Common myeloid progenitor, CD34-positive (primary cell): ENCODE data around the gene RNFT1.
"Not testable (repeated sequence)": the region's sequence is repeated elsewhere in the genome, so short reads cannot be mapped to it uniquely, and the experiment has no call there.

ENCODE experiments used
- CTCF ChIA-PET: fragments of 350-600 bp; sonication (Branson Sonifier 250); formaldehyde crosslinking; loops from one replicate; lab custom pipeline; 2021; ENCODE audit warnings: antibody characterized with exemption; lab: Charles Lee
- POLR2A ChIA-PET: fragments of 350-600 bp; sonication (Branson Sonifier 250); formaldehyde crosslinking; loops from one replicate; lab custom pipeline; 2021; ENCODE audit warnings: antibody characterized with exemption; lab: Charles Lee
- DNase-seq, 3 donors: peaks; one replicate each; pipeline versions ENCODE4 v3.0.0 to v3.0.0-alpha.2; 2013
- H3K27ac ChIP-seq, 2 experiments: 1 replicate in 1 of 2; 2 replicates in 1 of 2; pipeline ENCODE4 v1.7.0; 2013; ENCODE audit warnings: inconsistent platforms in 2 of 2, low read length in 2 of 2, mild to moderate bottlenecking in 2 of 2, low read depth in 1 of 2, moderate library complexity in 1 of 2; ENCODE audit not compliant: severe bottlenecking in 2 of 2, insufficient read depth in 1 of 2, poor library complexity in 1 of 2
- H3K27me3 ChIP-seq, 5 experiments: replicated peaks in 2 of 5; 1 replicate in 3 of 5; 2 replicates in 2 of 5; pipeline versions ENCODE4 v1.6.1 to v1.7.0; 2013; ENCODE audit warnings: low read length in 4 of 5, mild to moderate bottlenecking in 2 of 5, moderate library complexity in 2 of 5, inconsistent platforms in 1 of 5; ENCODE audit not compliant: insufficient read depth in 5 of 5, control insufficient read depth in 4 of 5
- H3K36me3 ChIP-seq, 4 experiments: 1 replicate in 2 of 4; 2 replicates in 2 of 4; pipeline versions ENCODE4 v1.6.1 to v1.7.0; 2013; ENCODE audit warnings: low read length in 3 of 4, control low read depth in 1 of 4, mild to moderate bottlenecking in 1 of 4; ENCODE audit not compliant: control insufficient read depth in 4 of 4, insufficient read depth in 4 of 4
- H3K4me1 ChIP-seq, 4 experiments: 1 replicate in 3 of 4; 2 replicates in 1 of 4; pipeline versions ENCODE4 v1.6.1 to v1.7.1; 2013; ENCODE audit warnings: low read length in 3 of 4, mild to moderate bottlenecking in 3 of 4, control low read depth in 1 of 4, inconsistent platforms in 1 of 4, moderate library complexity in 1 of 4; ENCODE audit not compliant: control insufficient read depth in 4 of 4, insufficient read depth in 4 of 4; ENCODE audit errors: control extremely low read depth in 1 of 4
- H3K4me3 ChIP-seq, 7 experiments: 1 replicate in 4 of 7; 2 replicates in 3 of 7; pipeline versions ENCODE4 v1.5.1 to v1.7.0; 2013; ENCODE audit warnings: mild to moderate bottlenecking in 7 of 7, low read length in 6 of 7, moderate library complexity in 6 of 7, inconsistent platforms in 2 of 7, low read depth in 2 of 7, control low read depth in 1 of 7; ENCODE audit not compliant: insufficient read depth in 4 of 7, control insufficient read depth in 1 of 7; ENCODE audit errors: extremely low read depth in 1 of 7
- H3K9me3 ChIP-seq, 5 experiments: 1 replicate in 4 of 5; 2 replicates in 1 of 5; pipeline versions ENCODE4 v1.6.1 to v1.7.1; 2013; ENCODE audit warnings: low read length in 4 of 5, mild to moderate bottlenecking in 2 of 5, inconsistent platforms in 1 of 5, low read depth in 1 of 5, moderate library complexity in 1 of 5; ENCODE audit not compliant: control insufficient read depth in 4 of 5, insufficient read depth in 2 of 5; ENCODE audit errors: control extremely low read depth in 1 of 5
- WGBS: methylation state at CpG from one replicate; pipeline ENCODE4 v1.1.5; 2013; ENCODE audit not compliant: insufficient coverage; 5-methylcytosine and 5-hydroxymethylcytosine counted together

RNFT1 gene

GRCh38 chr17:59975166-59975565 is 10.6 kb upstream of the RNFT1 start:
- H3K27ac ChIP-seq, POLR2A ChIA-PET, H3K27me3 ChIP-seq, DNase-seq, H3K4me3 ChIP-seq, H3K4me1 ChIP-seq, H3K36me3 ChIP-seq, H3K9me3 ChIP-seq, CTCF ChIA-PET: not testable (repeated sequence)
- no CpG with 5 or more reads among the region's 6 CpGs for WGBS

- H3K4me3 ChIP-seq, DNase-seq, H3K4me1 ChIP-seq, POLR2A ChIA-PET, H3K27ac ChIP-seq, H3K27me3 ChIP-seq, H3K36me3 ChIP-seq, H3K9me3 ChIP-seq: not testable (repeated sequence)
- CTCF ChIA-PET: interaction anchor here (0.7 kb wide), 1 partner anchor 26 kb away, joined by 3 read pairs; no protein-coding TSS in a partner anchor
- 100% methylated on average over 5 of the region's 8 CpGs for WGBS
These were observed 8.9 kb upstream of the RNFT1 start for GRCh38 chr17:59973483-59973882.

GRCh38 chr17:59972778-59973177 is 8.2 kb upstream of the RNFT1 start:
- Histone ChIP-seq H3K9me3 (no peaks in the 10 kb centered on the region), H3K36me3 (no peaks in the 10 kb centered on the region), H3K27me3 (no peaks in the 10 kb centered on the region), H3K27ac (no peak overlapping the region), H3K4me1 (no peaks in the 10 kb centered on the region), H3K4me3 (no peak overlapping the region)
- ChIA-PET CTCF (interaction anchor here (0.7 kb wide), 1 partner anchor 25 kb away, joined by 3 read pairs; no protein-coding TSS in a partner anchor), POLR2A (no interaction called here)
- WGBS: 100% methylated on average over 1 of the region's 1 CpG
- no peak for DNase-seq

GRCh38 chr17:59971771-59972170 is 7.2 kb upstream of the RNFT1 start:
- H3K9me3 ChIP-seq, H3K4me3 ChIP-seq, H3K27me3 ChIP-seq, DNase-seq, POLR2A ChIA-PET, H3K27ac ChIP-seq, CTCF ChIA-PET, H3K36me3 ChIP-seq, H3K4me1 ChIP-seq: not testable (repeated sequence)
- WGBS: 100% methylated on average over 1 of the region's 2 CpGs

GRCh38 chr17:59963738-59964481 is 630 bp downstream of the RNFT1 start:
- H3K36me3 ChIP-seq: peaks cover 0 to 2% (median under 1%) of the 10 kb centered on the region in 4 experiments
- peak; percentile 25 to 82 (median 76) for DNase-seq
- CTCF ChIA-PET: no interaction called here
- H3K9me3 ChIP-seq: no peaks in the 10 kb centered on the region
- POLR2A ChIA-PET: interaction anchor here (1.1 kb wide), 1 partner anchor 251 kb away, joined by 3 read pairs; no protein-coding TSS in a partner anchor
- H3K27ac ChIP-seq: peak overlapping the region; percentile 59 to 89
- H3K4me1 ChIP-seq: peaks cover 7 to 25% (median 18%) of the 10 kb centered on the region in 4 experiments
- peak overlapping the region; percentile 69 to 98 (median 92) for H3K4me3 ChIP-seq
- WGBS: 1% methylated on average over 16 of the region's 21 CpGs
- H3K27me3 ChIP-seq: no peaks in the 10 kb centered on the region

GRCh38 chr17:59962739-59963318 is 1.7 kb downstream of the RNFT1 start:
- H3K4me1 ChIP-seq: peaks cover 7 to 25% (median 18%) of the 10 kb centered on the region in 4 experiments
- ChIA-PET CTCF (no interaction called here), POLR2A (no interaction called here)
- peak overlapping the region in 3 of 7 experiments; percentile 86 to 94 (median 92) for H3K4me3 ChIP-seq
- no peaks in the 10 kb centered on the region for H3K27me3 ChIP-seq
- H3K27ac ChIP-seq: no peak overlapping the region
- H3K36me3 ChIP-seq: peaks cover 0 to 6% (median 1%) of the 10 kb centered on the region in 4 experiments
- H3K9me3 ChIP-seq: no peaks in the 10 kb centered on the region
- no peak for DNase-seq
- 98% methylated on average over 5 of the region's 6 CpGs for WGBS

GRCh38 chr17:59959574-59959973 is 5.0 kb downstream of the RNFT1 start:
- POLR2A ChIA-PET, H3K4me3 ChIP-seq, DNase-seq, H3K9me3 ChIP-seq, CTCF ChIA-PET, H3K27me3 ChIP-seq, H3K27ac ChIP-seq: not testable (repeated sequence)
- Histone ChIP-seq H3K4me1 (peaks cover 7 to 19% (median 13%) of the 10 kb centered on the region in 4 experiments), H3K36me3 (peaks cover 5 to 17% (median 9%) of the 10 kb centered on the region in 4 experiments)
- 99% methylated on average over 5 of the region's 8 CpGs for WGBS
